CD4-positive, alpha-beta memory T cell (primary cell): ENCODE measurements around the gene TPRKB. TPM values are rescaled to one million over a fixed set of nuclear protein-coding genes. Genes with fewer than 3 reads are reported as not detected.
A peak's percentile ranks its signal among the peaks of the same experiment; 100 is the strongest.
"Not testable (repeated sequence)": the region's sequence is repeated elsewhere in the genome, so short reads cannot be mapped to it uniquely, and the experiment has no call there.

Source experiments
- CTCF ChIA-PET: fragments of 350-600 bp; sonication (Branson Sonifier 250); formaldehyde crosslinking; loops from one replicate; lab custom pipeline; 2021; ENCODE audit warnings: inconsistent platforms; ENCODE audit not compliant: partially characterized antibody; lab: Charles Lee
- POLR2A ChIA-PET: fragments of 350-600 bp; sonication (Branson Sonifier 250); formaldehyde crosslinking; loops from one replicate; lab custom pipeline; 2021; ENCODE audit not compliant: partially characterized antibody; lab: Charles Lee
- DNase-seq, 5 donors: peaks; one replicate each; pipeline versions ENCODE4 v3.0.0 to v3.0.0-alpha.2; 2020 to 2022; ENCODE audit warnings: mixed read lengths in 1 of 5
- H3K27ac ChIP-seq: one replicate; pipeline ENCODE4 v1.7.0; 2013; ENCODE audit warnings: low read depth, low read length
- H3K27me3 ChIP-seq: 2 replicates; pipeline ENCODE4 v1.7.0; 2013; ENCODE audit warnings: mild to moderate bottlenecking, low read length, moderate library complexity; ENCODE audit not compliant: insufficient read depth
- H3K36me3 ChIP-seq: 2 replicates; pipeline ENCODE4 v1.7.0; 2013; ENCODE audit warnings: mild to moderate bottlenecking, low read length, moderate library complexity; ENCODE audit not compliant: insufficient read depth
- H3K4me1 ChIP-seq: 2 replicates; pipeline ENCODE4 v1.7.0; 2013; ENCODE audit warnings: mild to moderate bottlenecking, low read length, moderate library complexity; ENCODE audit not compliant: insufficient read depth
- H3K4me3 ChIP-seq, 2 donors: one replicate each; pipeline ENCODE4 v1.7.0; 2013; ENCODE audit warnings: low read length in 2 of 2, mild to moderate bottlenecking in 1 of 2
- H3K9me3 ChIP-seq, 2 donors: one replicate each; pipeline ENCODE4 v1.7.0; 2013; ENCODE audit warnings: low read length in 2 of 2, control low read depth in 1 of 2; ENCODE audit not compliant: control insufficient read depth in 1 of 2
- H3K27ac Mint-ChIP-seq, 7 donors: one replicate each; pipeline ENCODE4 v1.8.0; 2020 to 2021; ENCODE audit warnings: mixed read lengths in 7 of 7, mild to moderate bottlenecking in 6 of 7, inconsistent platforms in 3 of 7, moderate library complexity in 3 of 7
- H3K27me3 Mint-ChIP-seq, 2 donors: one replicate each; pipeline ENCODE4 v1.8.0; 2020 to 2021; ENCODE audit warnings: mixed read lengths in 2 of 2
- H3K36me3 Mint-ChIP-seq, 2 donors: one replicate each; pipeline ENCODE4 v1.8.0; 2020 to 2021; ENCODE audit warnings: mixed read lengths in 2 of 2, inconsistent platforms in 1 of 2, mild to moderate bottlenecking in 1 of 2
- H3K4me1 Mint-ChIP-seq, 4 donors: one replicate each; pipeline ENCODE4 v1.8.0; 2020 to 2021; ENCODE audit warnings: mixed read lengths in 4 of 4, mild to moderate bottlenecking in 1 of 4
- H3K4me3 Mint-ChIP-seq, 8 donors: one replicate each; pipeline ENCODE4 v1.8.0; 2020 to 2021; ENCODE audit warnings: mixed read lengths in 8 of 8, mild to moderate bottlenecking in 7 of 8, moderate library complexity in 6 of 8, inconsistent platforms in 3 of 8
- H3K9me3 Mint-ChIP-seq, 8 donors: one replicate each; pipeline ENCODE4 v1.8.0; 2020 to 2021; ENCODE audit warnings: mixed read lengths in 8 of 8, mild to moderate bottlenecking in 5 of 8, inconsistent platforms in 3 of 8, moderate library complexity in 1 of 8
- intact Hi-C: fragments of 100-400 bp; cut with micrococcal nuclease; formaldehyde crosslinking; loops from one replicate; pipeline ENCODE4 v1.15.1; 2023
- polyA plus RNA-seq, 2 donors: library from polyadenylated mRNA; unstranded; fragments of 300-500 nt; fragmentation: Illumina TruSeq; gene quantifications; one replicate each; pipeline ENCODE4 v1.2.3, GENCODE V29; 2021
- total RNA-seq, 2 experiments: library from RNA; stranded (reverse); gene quantifications; one replicate each; pipeline ENCODE4 v1.2.3, GENCODE V29; 2021

Gene TPRKB
- total RNA-seq (10 to 100 TPM; 31.7 to 33.0 TPM), polyA plus RNA-seq (10 to 100 TPM; 64.4 to 74.4 TPM)

DNA sequence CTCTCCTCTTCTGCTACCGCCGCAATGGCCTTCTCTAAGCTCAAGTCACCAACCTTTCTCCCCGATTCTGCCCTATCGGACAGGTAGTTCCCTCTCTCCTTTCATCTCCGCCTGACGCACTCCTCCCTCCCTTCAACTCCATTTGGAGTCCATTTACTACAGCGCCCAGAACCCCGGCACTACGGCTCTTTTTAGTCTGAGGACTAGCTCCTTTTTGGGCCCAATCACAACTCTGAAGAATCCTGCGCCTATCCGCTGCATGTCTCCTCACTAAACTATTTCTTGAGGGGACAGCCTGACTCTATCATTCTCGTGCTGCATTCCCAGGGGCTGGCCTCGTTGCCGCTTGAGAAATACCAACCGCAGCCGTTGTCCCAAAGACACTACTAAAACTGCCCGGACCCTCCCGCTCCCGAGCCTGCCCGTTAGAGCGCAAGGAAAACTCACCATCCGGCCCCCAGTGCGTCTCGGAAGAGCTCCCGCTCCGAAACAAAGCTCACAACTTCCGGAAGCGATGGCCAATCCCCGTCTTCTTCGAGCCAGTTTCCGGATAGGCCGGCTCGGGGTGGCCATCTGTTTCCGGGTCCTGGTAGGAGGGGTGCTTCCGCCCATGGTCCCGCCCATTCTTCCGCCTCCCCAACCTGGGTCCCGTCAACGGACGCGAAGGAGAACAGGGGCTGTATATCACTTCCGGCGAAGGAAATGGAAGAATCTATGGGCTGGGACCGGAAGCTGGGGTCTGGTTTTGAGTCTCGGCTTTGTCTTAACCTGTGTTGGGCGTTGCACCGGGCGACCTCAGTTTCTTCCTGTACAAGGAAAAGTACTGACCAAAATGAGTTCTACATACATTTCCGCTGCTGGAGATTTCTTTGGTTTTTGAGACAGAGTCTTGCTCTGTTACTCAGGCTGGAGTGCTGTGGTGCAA is at the start of gene TPRKB:
TSS of gene TPRKB (minus strand) at position 491 of the 925 bp plus-strand sequence. CDS start 2,776 bp downstream, outside the sequence.
- Histone ChIP-seq H3K4me1 (peaks cover 24% of the 10 kb centered on the region), H3K36me3 (peaks cover 8% of the 10 kb centered on the region), H3K27ac (peak within 1 kb of the TSS; percentile 68), H3K9me3 (no peaks in the 10 kb centered on the region), H3K4me3 (peak within 1 kb of the TSS; percentile 43 to 74), H3K27me3 (no peaks in the 10 kb centered on the region)
- H3K4me3 Mint-ChIP-seq: peak within 1 kb of the TSS; percentile 90 to 98 (median 95)
- peaks cover 24 to 37% of the 10 kb centered on the region in 2 donors for H3K36me3 Mint-ChIP-seq
- intact Hi-C loops: loop anchor here (1.0 to 5.0 kb wide), 8 partner anchors 43 to 915 kb away; partner anchors contain the start of genes ALMS1, C2orf81, CCT7 and DGUOK
- H3K27ac Mint-ChIP-seq: peak within 1 kb of the TSS; percentile 85 to 96 (median 93)
- CTCF ChIA-PET: interaction anchor here (0.9 to 1.6 kb wide), 6 partner anchors 42 to 746 kb away, joined by 3 to 8 read pairs (median 4); partner anchors contain the start of genes CCDC142, DUSP11, PRADC1 and TTC31
- peak; percentile 93 to 95 (median 94) for DNase-seq
- peaks cover 15 to 25% (median 19%) of the 10 kb centered on the region in 4 donors for H3K4me1 Mint-ChIP-seq
- H3K27me3 Mint-ChIP-seq: no peaks in the 10 kb centered on the region
- POLR2A ChIA-PET: interaction anchor here (0.6 to 2.3 kb wide), 24 partner anchors 10 to 1909 kb away, joined by 3 to 21 read pairs (median 4); partner anchors contain the start of genes ALMS1, CCDC142, CCT7 and DUSP11
- H3K9me3 Mint-ChIP-seq: peaks cover 0 to 3% (median 0%) of the 10 kb centered on the region in 8 donors

DNA sequence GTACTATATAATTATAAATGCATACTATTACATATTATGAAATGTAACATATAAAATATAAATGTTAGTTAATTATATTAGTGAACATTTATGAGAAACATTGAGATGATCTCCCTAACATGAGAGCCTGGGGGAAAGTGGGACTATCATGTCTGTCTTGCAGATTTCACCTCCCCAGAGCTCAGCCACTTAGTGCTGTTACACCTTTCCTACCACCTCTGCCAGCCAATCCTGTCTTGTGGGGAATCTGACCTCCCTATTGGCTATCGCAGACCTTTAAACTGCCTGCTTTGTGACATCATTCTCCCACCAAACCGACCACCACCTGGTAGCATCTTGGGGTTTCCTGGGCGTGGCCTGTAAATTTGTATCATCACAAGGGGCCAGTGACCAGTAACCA is 46.7 kb upstream of the TPRKB start, which contains the start of gene C2orf78:
TSS of gene C2orf78 (plus strand) at position 301 of the 400 bp plus-strand sequence. CDS start 127 bp downstream, outside the sequence.
- H3K27ac Mint-ChIP-seq, DNase-seq, POLR2A ChIA-PET, CTCF ChIA-PET, H3K9me3 Mint-ChIP-seq, H3K27me3 ChIP-seq, H3K4me3 ChIP-seq, intact Hi-C loops, H3K36me3 ChIP-seq, H3K27ac ChIP-seq, H3K36me3 Mint-ChIP-seq, H3K4me1 ChIP-seq, H3K9me3 ChIP-seq, H3K27me3 Mint-ChIP-seq: not testable (repeated sequence)
- Mint-ChIP-seq H3K4me3 (peak within 1 kb of the TSS in 1 of 8 donors; percentile 20), H3K4me1 (peaks cover 2 to 15% (median 6%) of the 10 kb centered on the region in 4 donors)

DNA sequence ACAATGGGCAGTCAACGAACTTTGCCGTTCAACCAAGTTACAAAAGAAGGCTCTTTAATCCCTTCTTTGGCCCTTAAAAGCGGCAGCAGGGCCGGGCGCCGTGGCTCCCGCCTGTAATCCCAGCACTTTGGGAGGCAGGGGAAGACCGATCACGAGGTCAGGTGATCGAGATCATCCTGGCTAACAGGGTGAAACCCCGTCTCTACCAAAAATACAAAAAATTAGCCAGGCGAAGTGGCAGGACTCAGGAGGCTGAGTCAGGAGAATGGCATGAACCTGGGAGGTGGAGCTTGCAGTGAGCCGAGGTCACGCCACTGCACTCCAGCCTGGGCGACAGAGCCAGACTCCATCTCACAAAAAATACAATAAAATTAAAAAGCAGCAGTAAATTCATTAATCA is 46.3 kb upstream of the TPRKB start:
- H3K27ac Mint-ChIP-seq, H3K27ac ChIP-seq, DNase-seq, H3K27me3 Mint-ChIP-seq, H3K9me3 ChIP-seq, H3K36me3 ChIP-seq, POLR2A ChIA-PET, H3K9me3 Mint-ChIP-seq, H3K27me3 ChIP-seq, CTCF ChIA-PET, intact Hi-C loops, H3K4me3 ChIP-seq: not testable (repeated sequence)
- H3K4me1 Mint-ChIP-seq: peaks cover 4 to 19% (median 9%) of the 10 kb centered on the region in 4 donors
- H3K36me3 Mint-ChIP-seq: peaks cover 2 to 10% of the 10 kb centered on the region in 2 donors
- peaks cover 13% of the 10 kb centered on the region for H3K4me1 ChIP-seq
- peak overlapping the region in 1 of 8 donors; percentile 20 for H3K4me3 Mint-ChIP-seq

DNA sequence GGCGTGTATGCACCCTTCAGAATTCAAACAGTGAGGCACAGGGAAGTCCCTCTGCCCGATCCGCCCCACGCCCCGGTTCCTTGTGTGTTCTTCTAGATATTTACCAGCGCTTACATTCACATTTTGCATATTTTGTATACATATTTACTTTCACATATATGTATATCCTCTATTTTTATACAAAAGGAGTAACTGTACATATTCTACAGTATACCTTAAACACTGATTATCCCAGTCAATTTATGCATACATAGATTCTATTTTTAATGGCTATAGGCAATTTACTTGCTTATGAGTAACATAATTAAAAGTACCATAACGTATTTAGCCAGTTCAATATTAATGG is 43.1 kb upstream of the TPRKB start:
- Mint-ChIP-seq H3K4me3 (peak overlapping the region; percentile 99 to 100 (median 99)), H3K4me1 (peaks cover 9 to 42% (median 29%) of the 10 kb centered on the region in 4 donors), H3K9me3 (no peaks in the 10 kb centered on the region), H3K27me3 (peaks cover 4 to 6% of the 10 kb centered on the region in 2 donors), H3K27ac (peak overlapping the region; percentile 94 to 100 (median 99)), H3K36me3 (peaks cover 17 to 31% of the 10 kb centered on the region in 2 donors)
- no peaks in the 10 kb centered on the region for H3K27me3 ChIP-seq
- ChIA-PET POLR2A (interaction anchor here (2.7 kb wide), 1 partner anchor 43 kb away, joined by 17 read pairs; the partner anchor contains the start of gene TPRKB), CTCF (interaction anchor here (0.6 to 1.6 kb wide), 5 partner anchors 33 to 786 kb away, joined by 3 to 8 read pairs (median 3); partner anchors contain the start of genes STAMBP and TPRKB)
- H3K36me3 ChIP-seq: peaks cover 8% of the 10 kb centered on the region
- DNase-seq: no peak
- intact Hi-C loops: loop anchor here (1.0 kb wide), 1 partner anchor 43 kb away; the partner anchor contains the start of gene TPRKB
- peaks cover 27% of the 10 kb centered on the region for H3K4me1 ChIP-seq
- H3K4me3 ChIP-seq: no peak overlapping the region
- no peaks in the 10 kb centered on the region for H3K9me3 ChIP-seq
- H3K27ac ChIP-seq: peak overlapping the region; percentile 94

DNA sequence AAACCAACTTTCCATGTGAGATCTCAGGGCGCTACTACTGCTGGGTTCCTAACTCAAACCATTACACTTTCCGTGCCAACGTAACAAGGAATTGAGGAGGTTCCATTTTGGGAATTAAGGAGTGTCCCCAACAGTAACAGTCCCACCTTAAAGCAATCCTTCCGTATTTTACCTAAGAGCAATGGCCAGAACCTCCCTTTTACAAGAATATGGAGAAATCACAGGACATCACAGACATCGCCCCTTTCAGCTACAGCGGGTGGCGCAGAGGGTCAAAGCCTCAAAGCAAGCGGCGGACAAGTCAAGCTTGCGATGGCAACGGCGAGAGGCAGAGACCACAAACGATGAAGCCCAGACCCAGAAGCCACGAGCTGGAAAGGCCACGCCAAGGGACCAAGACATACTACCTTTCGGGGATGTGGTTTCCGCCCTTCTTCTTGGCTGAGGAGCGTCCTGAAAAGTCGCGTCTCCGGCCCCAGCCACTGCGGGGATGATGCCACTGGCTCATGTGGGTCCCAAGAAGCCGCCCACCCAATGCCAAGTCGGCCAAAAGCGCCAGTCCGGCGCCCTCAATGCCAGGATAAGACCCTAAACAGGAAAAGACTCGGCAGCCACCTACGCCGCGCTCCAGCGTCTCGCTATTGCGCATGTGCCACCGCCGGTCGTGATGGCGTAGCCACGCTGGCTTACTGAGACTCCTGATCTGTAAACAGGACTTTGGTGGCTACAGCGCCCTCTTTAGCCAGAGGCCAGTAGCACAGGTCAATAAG is 42.5 kb upstream of the TPRKB start, which contains the start of gene DUSP11:
TSS of gene DUSP11 (minus strand) at position 637 of the 770 bp plus-strand sequence. CDS start at position 508, 129 bp downstream.
- Mint-ChIP-seq H3K4me1 (peaks cover 9 to 43% (median 29%) of the 10 kb centered on the region in 4 donors), H3K27me3 (peaks cover 4 to 6% of the 10 kb centered on the region in 2 donors), H3K9me3 (no peaks in the 10 kb centered on the region), H3K4me3 (peak within 1 kb of the TSS; percentile 99 to 100 (median 99)), H3K27ac (peak within 1 kb of the TSS; percentile 94 to 100 (median 99)), H3K36me3 (peaks cover 20 to 36% of the 10 kb centered on the region in 2 donors)
- Histone ChIP-seq H3K4me1 (peaks cover 27% of the 10 kb centered on the region), H3K27me3 (no peaks in the 10 kb centered on the region), H3K9me3 (no peaks in the 10 kb centered on the region), H3K27ac (peak within 1 kb of the TSS; percentile 94), H3K36me3 (peaks cover 13% of the 10 kb centered on the region), H3K4me3 (peak within 1 kb of the TSS; percentile 78 to 80)
- POLR2A ChIA-PET: interaction anchor here (2.7 kb wide), 1 partner anchor 42 kb away, joined by 17 read pairs; the partner anchor contains the start of gene TPRKB
- peak; percentile 94 to 97 (median 95) for DNase-seq
- CTCF ChIA-PET: interaction anchor here (0.7 to 0.9 kb wide), 2 partner anchors 31 to 43 kb away, joined by 3 to 4 read pairs; partner anchors contain the start of gene TPRKB
- intact Hi-C loops: loop anchor here (1.0 kb wide), 1 partner anchor 42 kb away; the partner anchor contains the start of gene TPRKB

DNA sequence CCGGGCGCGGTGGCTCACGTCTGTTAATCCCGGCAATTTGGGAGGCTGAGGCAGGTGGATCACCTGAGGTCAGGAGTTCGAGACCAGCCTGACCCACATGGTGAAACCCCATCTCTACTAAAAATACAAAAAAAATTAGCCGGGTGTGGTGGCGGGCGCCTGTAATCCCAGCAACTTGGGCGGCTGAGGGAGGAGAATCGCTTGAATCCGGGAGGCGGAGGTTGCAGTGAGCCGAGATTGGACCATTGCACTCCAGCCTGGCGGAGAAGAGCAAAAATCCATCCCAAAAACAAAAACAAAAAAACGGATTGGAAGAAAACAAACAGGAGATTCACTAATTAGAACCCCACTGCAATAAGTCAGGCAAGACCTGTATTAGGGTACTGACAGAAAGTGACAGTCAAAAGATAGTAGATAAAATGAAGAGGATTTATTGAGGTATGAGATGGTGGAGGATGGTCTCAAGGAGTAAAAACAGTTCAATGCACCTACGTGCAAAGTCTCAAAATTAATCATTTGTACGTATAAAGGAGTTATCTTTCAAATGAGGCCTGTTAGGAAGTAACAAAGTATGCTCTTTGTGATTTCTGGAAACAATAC is 41.8 kb upstream of the TPRKB start:
- peaks cover 19% of the 10 kb centered on the region for H3K36me3 ChIP-seq
- H3K4me3 ChIP-seq: peak overlapping the region; percentile 78 to 80
- Mint-ChIP-seq H3K4me1 (peaks cover 14 to 49% (median 34%) of the 10 kb centered on the region in 4 donors), H3K4me3 (peak overlapping the region; percentile 99 to 100 (median 99)), H3K27ac (peak overlapping the region; percentile 94 to 100 (median 99)), H3K36me3 (peaks cover 27 to 42% of the 10 kb centered on the region in 2 donors)
- H3K9me3 ChIP-seq, intact Hi-C loops, H3K27me3 ChIP-seq, DNase-seq, H3K27me3 Mint-ChIP-seq, H3K9me3 Mint-ChIP-seq: not testable (repeated sequence)
- peaks cover 32% of the 10 kb centered on the region for H3K4me1 ChIP-seq
- POLR2A ChIA-PET: interaction anchor here (2.7 kb wide), 1 partner anchor 41 kb away, joined by 17 read pairs; the partner anchor contains the start of gene TPRKB
- peak overlapping the region; percentile 94 for H3K27ac ChIP-seq
- CTCF ChIA-PET: interaction anchor here (0.7 to 0.9 kb wide), 2 partner anchors 30 to 42 kb away, joined by 3 to 4 read pairs; partner anchors contain the start of gene TPRKB
